Prostate gland (tissue), 2 donors: ENCODE measurements around the gene RIMS3.

Experiments
- POLR2A ChIP-seq: fragments of 450-650 bp; IDR thresholded peaks from one replicate; pipeline ENCODE4 v1.6.1; 2016; ENCODE audit warnings: antibody characterized with exemption, mild to moderate bottlenecking
- TF ChIP-seq, protein P1 (sequence below), 4 experiments: fragments of 200-600 bp in 2 of 4; fragments of 450-650 bp in 2 of 4; sonication (generic) in 2 of 4; IDR thresholded peaks; 1 replicate in 3 of 4; 2 replicates in 1 of 4; pipeline ENCODE4 v1.5.1; 2016 to 2019; ENCODE audit warnings: antibody characterized with exemption in 4 of 4, mild to moderate bottlenecking in 2 of 4, moderate library complexity in 2 of 4

- TF ChIP-seq, protein P1, sequence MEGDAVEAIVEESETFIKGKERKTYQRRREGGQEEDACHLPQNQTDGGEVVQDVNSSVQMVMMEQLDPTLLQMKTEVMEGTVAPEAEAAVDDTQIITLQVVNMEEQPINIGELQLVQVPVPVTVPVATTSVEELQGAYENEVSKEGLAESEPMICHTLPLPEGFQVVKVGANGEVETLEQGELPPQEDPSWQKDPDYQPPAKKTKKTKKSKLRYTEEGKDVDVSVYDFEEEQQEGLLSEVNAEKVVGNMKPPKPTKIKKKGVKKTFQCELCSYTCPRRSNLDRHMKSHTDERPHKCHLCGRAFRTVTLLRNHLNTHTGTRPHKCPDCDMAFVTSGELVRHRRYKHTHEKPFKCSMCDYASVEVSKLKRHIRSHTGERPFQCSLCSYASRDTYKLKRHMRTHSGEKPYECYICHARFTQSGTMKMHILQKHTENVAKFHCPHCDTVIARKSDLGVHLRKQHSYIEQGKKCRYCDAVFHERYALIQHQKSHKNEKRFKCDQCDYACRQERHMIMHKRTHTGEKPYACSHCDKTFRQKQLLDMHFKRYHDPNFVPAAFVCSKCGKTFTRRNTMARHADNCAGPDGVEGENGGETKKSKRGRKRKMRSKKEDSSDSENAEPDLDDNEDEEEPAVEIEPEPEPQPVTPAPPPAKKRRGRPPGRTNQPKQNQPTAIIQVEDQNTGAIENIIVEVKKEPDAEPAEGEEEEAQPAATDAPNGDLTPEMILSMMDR (IDR thresholded peaks at IDR 0.05): no peak
- no peak for TF ChIP-seq POLR2A
These were observed 16.4 kb downstream of the RIMS3 start for GRCh38 chr1:40648928-40649591.
